Stomach (tissue), 4 donors: ENCODE measurements around the gene RAET1G.

Source experiments
- POLR2A ChIP-seq, 4 donors: fragments of 450-650 bp; IDR thresholded peaks; one replicate each; pipeline ENCODE4 v1.6.1; 2016; ENCODE audit warnings: antibody characterized with exemption in 4 of 4, control low read depth in 2 of 4, mild to moderate bottlenecking in 1 of 4, moderate library complexity in 1 of 4
- TF ChIP-seq, protein P1 (sequence below), 7 experiments: fragments of 450-650 bp in 4 of 7; fragments of 200-600 bp in 3 of 7; sonication (generic) in 3 of 7; IDR thresholded peaks; one replicate each; pipeline ENCODE4 v1.5.1; 2016 to 2019; ENCODE audit warnings: antibody characterized with exemption in 7 of 7, control low read depth in 2 of 7, mild to moderate bottlenecking in 1 of 7

DNA sequence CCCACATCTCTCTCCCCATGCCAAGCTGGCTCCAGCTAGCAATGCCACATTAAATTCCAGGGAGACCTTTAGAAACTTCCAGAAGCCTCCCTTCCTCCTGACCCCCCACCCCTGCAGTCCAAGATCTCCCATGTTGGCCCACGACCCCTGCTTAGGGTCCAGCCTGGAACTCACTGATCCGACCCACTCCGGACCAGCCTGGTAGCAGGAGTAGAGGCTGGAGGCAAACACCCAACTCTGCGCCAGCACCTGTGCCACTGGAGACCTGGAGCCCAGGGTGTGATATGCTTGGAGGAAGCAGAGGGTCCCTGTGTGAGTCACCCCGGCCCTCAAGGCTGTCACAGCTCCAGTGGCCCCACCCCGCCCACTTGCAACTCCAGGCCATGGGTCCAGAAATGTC lies 37.6 kb upstream of the RAET1G start:
- TF ChIP-seq, protein P1, sequence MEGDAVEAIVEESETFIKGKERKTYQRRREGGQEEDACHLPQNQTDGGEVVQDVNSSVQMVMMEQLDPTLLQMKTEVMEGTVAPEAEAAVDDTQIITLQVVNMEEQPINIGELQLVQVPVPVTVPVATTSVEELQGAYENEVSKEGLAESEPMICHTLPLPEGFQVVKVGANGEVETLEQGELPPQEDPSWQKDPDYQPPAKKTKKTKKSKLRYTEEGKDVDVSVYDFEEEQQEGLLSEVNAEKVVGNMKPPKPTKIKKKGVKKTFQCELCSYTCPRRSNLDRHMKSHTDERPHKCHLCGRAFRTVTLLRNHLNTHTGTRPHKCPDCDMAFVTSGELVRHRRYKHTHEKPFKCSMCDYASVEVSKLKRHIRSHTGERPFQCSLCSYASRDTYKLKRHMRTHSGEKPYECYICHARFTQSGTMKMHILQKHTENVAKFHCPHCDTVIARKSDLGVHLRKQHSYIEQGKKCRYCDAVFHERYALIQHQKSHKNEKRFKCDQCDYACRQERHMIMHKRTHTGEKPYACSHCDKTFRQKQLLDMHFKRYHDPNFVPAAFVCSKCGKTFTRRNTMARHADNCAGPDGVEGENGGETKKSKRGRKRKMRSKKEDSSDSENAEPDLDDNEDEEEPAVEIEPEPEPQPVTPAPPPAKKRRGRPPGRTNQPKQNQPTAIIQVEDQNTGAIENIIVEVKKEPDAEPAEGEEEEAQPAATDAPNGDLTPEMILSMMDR (IDR thresholded peaks at IDR 0.05): no peak
- TF ChIP-seq POLR2A (IDR thresholded peaks at IDR 0.05): no peak
